C4-2B (cell line): ENCODE data around the gene PLSCR1.

Source experiments
- CTCF ChIP-seq: fragments of 450-650 bp; conservative IDR thresholded peaks from 2 replicates; pipeline ENCODE4 v1.5.1; 2017; ENCODE audit warnings: mild to moderate bottlenecking
- ZFX ChIP-seq: fragments of 450-650 bp; IDR thresholded peaks from 2 replicates; pipeline ENCODE4 v1.6.1; 2017

GRCh38 chr3:146536681-146537080 is 7.7 kb downstream of the PLSCR1 start:
- TF ChIP-seq CTCF, result no peak
- no peak for TF ChIP-seq ZFX
